Ishikawa (cell line): ENCODE results near the gene CSNK1G1.

Source experiments
- CEBPB ChIP-seq: IDR thresholded peaks from 2 replicates; pipeline ENCODE4 v1.6.1; 2012
- EGR1 ChIP-seq: IDR thresholded peaks from 2 replicates; pipeline ENCODE4 v1.6.1; 2012
- EP300 ChIP-seq: IDR thresholded peaks from 2 replicates; pipeline ENCODE4 v1.6.1; 2012; ENCODE audit warnings: borderline replicate concordance
- FOXM1 ChIP-seq: IDR thresholded peaks from 2 replicates; pipeline ENCODE4 v1.6.1; 2012; ENCODE audit warnings: low read depth, borderline replicate concordance
- NFIC ChIP-seq: IDR thresholded peaks from 2 replicates; pipeline ENCODE4 v1.6.1; 2012
- RAD21 ChIP-seq: IDR thresholded peaks from 2 replicates; pipeline ENCODE4 v1.6.1; 2012; ENCODE audit warnings: low read depth
- TCF12 ChIP-seq: IDR thresholded peaks from 2 replicates; pipeline ENCODE4 v1.6.1; 2012; ENCODE audit warnings: low read depth
- TEAD4 ChIP-seq: IDR thresholded peaks from 2 replicates; pipeline ENCODE4 v1.6.1; 2012
- TF ChIP-seq, protein P1 (sequence below): IDR thresholded peaks from 2 replicates; pipeline ENCODE4 v1.6.1; 2012

DNA sequence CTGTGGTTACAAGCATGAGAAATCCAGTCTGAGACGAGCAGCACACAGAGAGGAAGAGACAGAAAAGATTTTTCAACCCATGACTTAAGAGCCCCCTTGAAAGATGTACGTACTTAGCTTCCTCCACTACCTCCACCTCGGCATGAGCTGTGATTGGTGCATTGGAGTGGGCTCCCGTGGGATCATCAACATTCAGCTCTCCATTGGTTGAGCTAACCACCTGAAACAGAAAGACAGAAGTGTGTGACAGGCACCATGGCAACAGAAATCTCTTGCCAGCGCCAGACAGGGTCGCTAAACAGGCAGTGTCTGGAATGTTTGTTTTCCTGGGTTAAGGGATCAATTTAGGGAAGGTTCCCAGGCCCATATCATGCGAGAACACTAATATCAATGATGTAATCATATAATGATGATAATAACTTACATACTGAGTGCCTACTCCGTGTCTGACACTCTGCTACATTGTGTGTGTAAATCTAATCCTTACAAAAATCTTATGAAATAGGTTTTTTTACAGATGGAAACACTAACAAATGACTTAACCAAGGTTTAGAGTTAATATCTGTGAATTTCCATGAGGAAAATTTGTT lies 175.6 kb downstream of the CSNK1G1 start:
- TF ChIP-seq, protein P1, sequence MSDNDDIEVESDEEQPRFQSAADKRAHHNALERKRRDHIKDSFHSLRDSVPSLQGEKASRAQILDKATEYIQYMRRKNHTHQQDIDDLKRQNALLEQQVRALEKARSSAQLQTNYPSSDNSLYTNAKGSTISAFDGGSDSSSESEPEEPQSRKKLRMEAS = no peak
- TF ChIP-seq EGR1 (no peak), TCF12 (no peak), FOXM1 (no peak), NFIC (no peak), RAD21 (no peak), TEAD4 (no peak), EP300 (no peak), CEBPB (no peak)
